Glutamatergic neuron (in vitro differentiated cells): ENCODE measurements around the gene RIMOC1. TPM values are rescaled to one million over a fixed set of nuclear protein-coding genes. Genes with fewer than 3 reads are reported as not detected.

Experiments
- DNase-seq: peaks from one replicate; pipeline ENCODE4 v3.0.0; 2022
- H3K27ac Mint-ChIP-seq: one replicate; pipeline ENCODE4 v1.8.0; 2020; ENCODE audit warnings: mild to moderate bottlenecking, mixed read lengths, inconsistent platforms; ENCODE audit not compliant: unreplicated experiment
- H3K27me3 Mint-ChIP-seq: one replicate; pipeline ENCODE4 v1.8.0; 2020; ENCODE audit warnings: mild to moderate bottlenecking, moderate library complexity, mixed read lengths, inconsistent platforms; ENCODE audit not compliant: unreplicated experiment
- H3K36me3 Mint-ChIP-seq: one replicate; pipeline ENCODE4 v1.8.0; 2020; ENCODE audit warnings: mild to moderate bottlenecking, mixed read lengths, inconsistent platforms; ENCODE audit not compliant: unreplicated experiment
- H3K4me1 Mint-ChIP-seq: one replicate; pipeline ENCODE4 v1.8.0; 2020; ENCODE audit warnings: mild to moderate bottlenecking, low read depth, mixed read lengths, inconsistent platforms; ENCODE audit not compliant: unreplicated experiment
- H3K4me3 Mint-ChIP-seq: one replicate; pipeline ENCODE4 v1.8.0; 2020; ENCODE audit warnings: mild to moderate bottlenecking, mixed read lengths, inconsistent platforms; ENCODE audit not compliant: unreplicated experiment
- H3K9me3 Mint-ChIP-seq: one replicate; pipeline ENCODE4 v1.8.0; 2020; ENCODE audit warnings: mild to moderate bottlenecking, moderate library complexity, mixed read lengths, inconsistent platforms; ENCODE audit not compliant: unreplicated experiment
- total RNA-seq: library from RNA; stranded (reverse); fragmentation: NEBNext Ultra II Directional; extraction: Animal tissue kit (Norgen Biotek cat#: 25700); gene quantifications from one replicate; pipeline ENCODE4 v1.2.1, GENCODE V29; 2021; ENCODE audit not compliant: unreplicated experiment
- TF ChIP-seq, protein P1 (sequence below): fragments of 200-600 bp; sonication (generic); IDR thresholded peaks from one replicate; pipeline ENCODE4 v1.5.0; 2021; ENCODE audit not compliant: partially characterized antibody, unreplicated experiment

Gene RIMOC1
- total RNA-seq, 1 donor from 2014 or later: 45.5 TPM

DNA sequence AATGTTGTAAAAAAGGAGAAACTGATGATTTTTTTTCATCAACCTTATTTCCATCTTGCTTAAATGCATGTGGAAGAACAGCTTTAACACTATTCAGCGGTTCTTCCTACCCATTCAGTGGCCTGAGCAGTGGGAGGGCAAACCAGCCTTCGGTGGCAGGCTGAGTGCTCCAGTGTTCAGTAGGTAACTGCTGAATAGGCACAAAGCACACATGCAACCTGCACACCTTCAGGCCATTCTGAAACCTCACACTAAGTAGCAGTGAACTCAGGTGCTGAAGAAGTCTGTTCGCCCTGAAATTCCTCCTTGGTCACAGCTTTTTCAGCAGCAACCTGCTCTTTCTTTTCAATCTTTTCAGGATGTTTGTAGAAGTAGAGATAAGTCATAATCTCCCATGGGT is 47.1 kb downstream of the RIMOC1 start:
- TF ChIP-seq, protein P1, sequence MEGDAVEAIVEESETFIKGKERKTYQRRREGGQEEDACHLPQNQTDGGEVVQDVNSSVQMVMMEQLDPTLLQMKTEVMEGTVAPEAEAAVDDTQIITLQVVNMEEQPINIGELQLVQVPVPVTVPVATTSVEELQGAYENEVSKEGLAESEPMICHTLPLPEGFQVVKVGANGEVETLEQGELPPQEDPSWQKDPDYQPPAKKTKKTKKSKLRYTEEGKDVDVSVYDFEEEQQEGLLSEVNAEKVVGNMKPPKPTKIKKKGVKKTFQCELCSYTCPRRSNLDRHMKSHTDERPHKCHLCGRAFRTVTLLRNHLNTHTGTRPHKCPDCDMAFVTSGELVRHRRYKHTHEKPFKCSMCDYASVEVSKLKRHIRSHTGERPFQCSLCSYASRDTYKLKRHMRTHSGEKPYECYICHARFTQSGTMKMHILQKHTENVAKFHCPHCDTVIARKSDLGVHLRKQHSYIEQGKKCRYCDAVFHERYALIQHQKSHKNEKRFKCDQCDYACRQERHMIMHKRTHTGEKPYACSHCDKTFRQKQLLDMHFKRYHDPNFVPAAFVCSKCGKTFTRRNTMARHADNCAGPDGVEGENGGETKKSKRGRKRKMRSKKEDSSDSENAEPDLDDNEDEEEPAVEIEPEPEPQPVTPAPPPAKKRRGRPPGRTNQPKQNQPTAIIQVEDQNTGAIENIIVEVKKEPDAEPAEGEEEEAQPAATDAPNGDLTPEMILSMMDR: no peak
- Mint-ChIP-seq H3K36me3 (no peaks in the 10 kb centered on the region), H3K27me3 (peaks cover 3% of the 10 kb centered on the region), H3K4me1 (no peaks in the 10 kb centered on the region), H3K27ac (no peak overlapping the region), H3K9me3 (no peaks in the 10 kb centered on the region), H3K4me3 (no peak overlapping the region)
- DNase-seq: no peak

Other genes with a start within 250 kb of the RIMOC1 start
- gene OXCT1, start 33.9 kb upstream of the RIMOC1 start, total RNA-seq: 24.7 TPM
- 1.0 TPM for gene FBXO4, start 20.9 kb downstream of the RIMOC1 start, total RNA-seq